ENCODE measurements around the gene ROR2. TPM values are rescaled to one million over a fixed set of nuclear protein-coding genes. Genes with fewer than 3 reads are reported as not detected.

The ROR2 gene
- total and polyA plus RNA-seq, 2 experiments from 2014 or later, result 8.1 to 18.8 TPM

- H3K27ac ChIP-seq (ENCODE audit: low read depth), result no peak overlapping the region
- Mint-ChIP-seq H3K4me3 (no peak overlapping the region), H3K36me3 (ENCODE audit: low read depth) (0 out of 3 replicates have a peak, but pooled peaks cover 3% of the 10 kb centered on the region)
Observed at GRCh38 chr9:91725651-91726050, 224.4 kb downstream of the ROR2 start.

GRCh38 chr9:91724609-91725505, 225.2 kb downstream of the ROR2 start:
- Histone ChIP-seq H3K4me3 (no peak overlapping the region), H3K9me2 (ENCODE audit: insufficient read depth) (no peaks in the 10 kb centered on the region), H3K79me2 (replicated peaks; ENCODE audit: insufficient read depth) (no peaks in the 10 kb centered on the region), H3K27ac (ENCODE audit: low read depth) (no peak overlapping the region), H3K4me2 (no peak overlapping the region), H3K36me3 (ENCODE audit: insufficient read depth) (no peaks in the 10 kb centered on the region), H4K20me1 (replicated peaks; ENCODE audit: insufficient read depth) (no peaks in the 10 kb centered on the region), H3K27me3 (ENCODE audit: insufficient read depth) (no peaks in the 10 kb centered on the region), H2AFZ (no peak overlapping the region), H3F3A (replicated peaks; ENCODE audit: low read depth) (no peaks in the 10 kb centered on the region), H3K4me1 (ENCODE audit: insufficient read depth) (peaks cover 5% of the 10 kb centered on the region; the same call in 1 of the 2 replicates)
- H3K36me3 Mint-ChIP-seq (ENCODE audit: low read depth), result 0 out of 3 replicates have a peak, but pooled peaks cover 3% of the 10 kb centered on the region
- H3K27ac Mint-ChIP-seq, result no peak overlapping the region
- H3K4me3 Mint-ChIP-seq, result no peak overlapping the region
- peaks cover 9% of the 10 kb centered on the region; the same call in 2 of the 3 replicates for H3K4me1 Mint-ChIP-seq
- ATAC-seq, result no peak
- H3K27me3 Mint-ChIP-seq (ENCODE audit: insufficient read depth, low read depth, poor library complexity), result peaks cover 8% of the 10 kb centered on the region
- H3K9me3 Mint-ChIP-seq, result no peaks in the 10 kb centered on the region; the same call in 2 of the 3 replicates
- DNase-seq (ENCODE audit: low spot score), result no peak
- no peak for TF ChIP-seq ZNF114 (CRISPR knock-in tag; IDR thresholded peaks at IDR 0.05)
- no peak for TF ChIP-seq JUNB (IDR thresholded peaks at IDR 0.05; ENCODE audit: unreplicated experiment)
- no peak for TF ChIP-seq CTCF (conservative IDR thresholded peaks at IDR 0.05; ENCODE audit: low read depth in 2 of 2)
- TF ChIP-seq EZH2phosphoT487 (IDR thresholded peaks at IDR 0.05; ENCODE audit: unreplicated experiment), result no peak
- TF ChIP-seq REST (IDR thresholded peaks at IDR 0.05; ENCODE audit: unreplicated experiment), result no peak
- no peak for TF ChIP-seq ZNF462 (CRISPR knock-in tag; IDR thresholded peaks at IDR 0.05)
- TF ChIP-seq ZNF331 (CRISPR knock-in tag; IDR thresholded peaks at IDR 0.05; ENCODE audit: low read depth), result no peak

More at GRCh38 chr9:91725651-91726050, 224.4 kb downstream of the ROR2 start:
- H3K36me3 ChIP-seq (ENCODE audit: insufficient read depth), result no peaks in the 10 kb centered on the region
- no peak overlapping the region for H2AFZ ChIP-seq
- ATAC-seq, result no peak
- H3K4me3 ChIP-seq, result no peak overlapping the region
- Mint-ChIP-seq H3K4me1 (peaks cover 9% of the 10 kb centered on the region; the same call in 2 of the 3 replicates), H3K27me3 (ENCODE audit: insufficient read depth, low read depth, poor library complexity) (peaks cover 8% of the 10 kb centered on the region), H3K27ac (no peak overlapping the region), H3K9me3 (no peaks in the 10 kb centered on the region; the same call in 2 of the 3 replicates)
- no peaks in the 10 kb centered on the region for H3K79me2 ChIP-seq (replicated peaks; ENCODE audit: insufficient read depth)
- no peaks in the 10 kb centered on the region for H3K9me2 ChIP-seq (ENCODE audit: insufficient read depth)
- TF ChIP-seq EZH2 (IDR thresholded peaks at IDR 0.05; ENCODE audit: low read depth, unreplicated experiment) (no peak), EZH2phosphoT487 (IDR thresholded peaks at IDR 0.05; ENCODE audit: unreplicated experiment) (no peak)
- peaks cover 5% of the 10 kb centered on the region; the same call in 1 of the 2 replicates for H3K4me1 ChIP-seq (ENCODE audit: insufficient read depth)
- no peaks in the 10 kb centered on the region for H3F3A ChIP-seq (replicated peaks; ENCODE audit: low read depth)
- no peaks in the 10 kb centered on the region for H4K20me1 ChIP-seq (replicated peaks; ENCODE audit: insufficient read depth)
- no peak overlapping the region for H3K4me2 ChIP-seq
- no peaks in the 10 kb centered on the region for H3K27me3 ChIP-seq (ENCODE audit: insufficient read depth)
- no peak for DNase-seq (ENCODE audit: low spot score)

Data from GM23338 (cell line).